Kidney (tissue), 14 donors: Measurements from ENCODE around the gene CAMTA1. TPM values are rescaled to one million over a fixed set of nuclear protein-coding genes. Genes with fewer than 3 reads are reported as not detected.

Source experiments
- DNase-seq, 5 donors: peaks; one replicate each; pipeline ENCODE4 v3.0.0-alpha.2; 2013 to 2020
- FAIRE-seq: peaks from 2 replicates; lab custom pipeline; 2012; peaks lifted over from hg19 to GRCh38; lab: Jason Lieb, UNC
- H3K27ac ChIP-seq, 2 donors: one replicate each; pipeline ENCODE4 v1.7.0; 2013; ENCODE audit warnings: low read depth in 2 of 2, low read length in 2 of 2, inconsistent platforms in 1 of 2
- H3K27me3 ChIP-seq: one replicate; pipeline ENCODE4 v1.7.1; 2013; ENCODE audit warnings: low read length, inconsistent platforms; ENCODE audit not compliant: control insufficient read depth, insufficient read depth
- H3K36me3 ChIP-seq, 3 donors: one replicate each; pipeline versions ENCODE4 v1.7.0 to v1.7.1; 2013; ENCODE audit warnings: low read length in 3 of 3, control low read depth in 1 of 3, inconsistent platforms in 1 of 3; ENCODE audit not compliant: insufficient read depth in 3 of 3, control insufficient read depth in 2 of 3
- H3K4me1 ChIP-seq, 3 donors: one replicate each; pipeline versions ENCODE4 v1.7.0 to v1.7.1; 2013; ENCODE audit warnings: low read length in 3 of 3, inconsistent platforms in 1 of 3, low read depth in 1 of 3; ENCODE audit not compliant: control insufficient read depth in 2 of 3, insufficient read depth in 2 of 3
- H3K4me3 ChIP-seq, 3 donors: one replicate each; pipeline versions ENCODE4 v1.7.0 to v1.8.1; 2013; ENCODE audit warnings: low read length in 3 of 3, control low read depth in 1 of 3, inconsistent platforms in 1 of 3
- H3K9ac ChIP-seq, 3 donors: one replicate each; pipeline versions ENCODE4 v1.7.0 to v1.7.1; 2013; ENCODE audit warnings: low read length in 3 of 3, control low read depth in 1 of 3, inconsistent platforms in 1 of 3
- H3K9me3 ChIP-seq, 3 donors: one replicate each; pipeline versions ENCODE4 v1.7.0 to v1.7.1; 2013; ENCODE audit warnings: low read length in 3 of 3, control low read depth in 1 of 3, inconsistent platforms in 1 of 3; ENCODE audit not compliant: control insufficient read depth in 2 of 3, insufficient read depth in 1 of 3
- intact Hi-C: fragments of 100-400 bp; cut with DNase I; formaldehyde crosslinking; loops from one replicate; pipeline ENCODE4 v1.11.1; 2022
- polyA plus RNA-seq: library from polyadenylated mRNA; stranded (reverse); fragments of 350-450 nt; fragmentation: Illumina TruSeq; extraction: RNeasy Lipid Tissue Mini Kit (QIAGEN cat#74804); gene quantifications from one replicate; pipeline ENCODE4 v1.2.3, GENCODE V29; 2014; ENCODE audit warnings: low read depth, low replicate concordance; ENCODE audit not compliant: insufficient read depth
- total RNA-seq: library from RNA; stranded (reverse); fragmentation: NEBNext Ultra II Directional; extraction: Animal tissue kit (Norgen Biotek cat#: 25700); gene quantifications from one replicate; pipeline ENCODE4 v1.2.1, GENCODE V29; 2021
- TF ChIP-seq, protein P1 (sequence below): IDR thresholded peaks from 3 replicates; pipeline ENCODE4 v1.5.1; 2012; ENCODE audit warnings: mild to moderate bottlenecking, moderate library complexity, borderline replicate concordance; ENCODE audit not compliant: insufficient read depth; ENCODE audit errors: extremely low read depth
- donor health status: control.
- donor health status: control.
- donor health status: control.
- donor health status: control.
- donor health status: control.
- donor health status: DM: yes; HTN: yes; CAD: no.
- donor health status: Normal renal cell carcinoma (clear cell type).

Gene CAMTA1
- total and polyA plus RNA-seq, 2 donors from 2014 or later, result 79.0 to 170 TPM

GRCh38 chr1:6961289-6961688 is 176.0 kb downstream of the CAMTA1 start:
- no peak overlapping the region for H3K4me3 ChIP-seq
- H3K9ac ChIP-seq, result no peak overlapping the region
- DNase-seq (peak in 1 of 5 donors; percentile 60), FAIRE-seq (no peak)
- peaks cover 6 to 9% (median 7%) of the 10 kb centered on the region in 3 donors for H3K4me1 ChIP-seq
- H3K27me3 ChIP-seq, result no peaks in the 10 kb centered on the region
- no peak overlapping the region for H3K27ac ChIP-seq
- no peaks in the 10 kb centered on the region for H3K9me3 ChIP-seq
- TF ChIP-seq, protein P1, sequence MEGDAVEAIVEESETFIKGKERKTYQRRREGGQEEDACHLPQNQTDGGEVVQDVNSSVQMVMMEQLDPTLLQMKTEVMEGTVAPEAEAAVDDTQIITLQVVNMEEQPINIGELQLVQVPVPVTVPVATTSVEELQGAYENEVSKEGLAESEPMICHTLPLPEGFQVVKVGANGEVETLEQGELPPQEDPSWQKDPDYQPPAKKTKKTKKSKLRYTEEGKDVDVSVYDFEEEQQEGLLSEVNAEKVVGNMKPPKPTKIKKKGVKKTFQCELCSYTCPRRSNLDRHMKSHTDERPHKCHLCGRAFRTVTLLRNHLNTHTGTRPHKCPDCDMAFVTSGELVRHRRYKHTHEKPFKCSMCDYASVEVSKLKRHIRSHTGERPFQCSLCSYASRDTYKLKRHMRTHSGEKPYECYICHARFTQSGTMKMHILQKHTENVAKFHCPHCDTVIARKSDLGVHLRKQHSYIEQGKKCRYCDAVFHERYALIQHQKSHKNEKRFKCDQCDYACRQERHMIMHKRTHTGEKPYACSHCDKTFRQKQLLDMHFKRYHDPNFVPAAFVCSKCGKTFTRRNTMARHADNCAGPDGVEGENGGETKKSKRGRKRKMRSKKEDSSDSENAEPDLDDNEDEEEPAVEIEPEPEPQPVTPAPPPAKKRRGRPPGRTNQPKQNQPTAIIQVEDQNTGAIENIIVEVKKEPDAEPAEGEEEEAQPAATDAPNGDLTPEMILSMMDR, result no peak
- intact Hi-C loops, result no loop called here
- no peaks in the 10 kb centered on the region for H3K36me3 ChIP-seq

- Histone ChIP-seq H3K4me1 (peaks cover 6 to 9% (median 7%) of the 10 kb centered on the region in 3 donors), H3K27me3 (no peaks in the 10 kb centered on the region), H3K27ac (no peak overlapping the region), H3K4me3 (peak overlapping the region in 1 of 3 donors; percentile 13), H3K9ac (no peak overlapping the region), H3K36me3 (no peaks in the 10 kb centered on the region), H3K9me3 (no peaks in the 10 kb centered on the region)
- intact Hi-C loops, result no loop called here
- TF ChIP-seq, protein P1, result no peak
- DNase-seq (no peak), FAIRE-seq (no peak)
Measured at GRCh38 chr1:6961905-6962477, 176.7 kb downstream of the CAMTA1 start.

GRCh38 chr1:6962478-6962995 is 177.3 kb downstream of the CAMTA1 start:
- FAIRE-seq (no peak), DNase-seq (peak; percentile 78 to 96 (median 90))
- Histone ChIP-seq H3K4me1 (peaks cover 6 to 9% (median 7%) of the 10 kb centered on the region in 3 donors), H3K9ac (no peak overlapping the region), H3K4me3 (no peak overlapping the region), H3K9me3 (no peaks in the 10 kb centered on the region), H3K27me3 (no peaks in the 10 kb centered on the region), H3K27ac (no peak overlapping the region), H3K36me3 (no peaks in the 10 kb centered on the region)
- TF ChIP-seq, protein P1, result no peak
- intact Hi-C loops, result no loop called here
